Spleen (tissue), 11 donors: ENCODE measurements around the gene KLK14. TPM values are rescaled to one million over a fixed set of nuclear protein-coding genes. Genes with fewer than 3 reads are reported as not detected.

ENCODE experiments used
- DNase-seq: peaks from one replicate; pipeline ENCODE4 v3.0.0-alpha.2; 2020
- H3K27ac ChIP-seq, 8 donors: fragments of 200-600 bp; sonication (generic) in 7 of 8; 1 replicate in 4 of 8; 2 replicates in 4 of 8; pipeline versions ENCODE4 v1.5.0 to v1.8.0; 2016 to 2021; ENCODE audit warnings: inconsistent platforms in 4 of 8, mild to moderate bottlenecking in 4 of 8, moderate library complexity in 1 of 8
- H3K27me3 ChIP-seq, 7 donors: fragments of 200-600 bp; sonication (generic) in 6 of 7; replicated peaks in 1 of 7; 1 replicate in 4 of 7; 2 replicates in 3 of 7; pipeline versions ENCODE4 v1.5.0 to v1.8.0; 2016 to 2021; ENCODE audit warnings: inconsistent platforms in 3 of 7, mild to moderate bottlenecking in 1 of 7
- H3K36me3 ChIP-seq, 6 donors: fragments of 200-600 bp; sonication (generic) in 5 of 6; 1 replicate in 4 of 6; 2 replicates in 2 of 6; pipeline versions ENCODE4 v1.5.0 to v1.8.0; 2016 to 2021; ENCODE audit warnings: inconsistent platforms in 2 of 6
- H3K4me1 ChIP-seq, 6 donors: fragments of 200-600 bp; sonication (generic) in 5 of 6; 1 replicate in 3 of 6; 2 replicates in 3 of 6; pipeline versions ENCODE4 v1.5.0 to v1.8.0; 2016 to 2021; ENCODE audit warnings: inconsistent platforms in 3 of 6
- H3K4me3 ChIP-seq, 8 donors: fragments of 200-600 bp; sonication (generic) in 7 of 8; 1 replicate in 4 of 8; 2 replicates in 4 of 8; pipeline versions ENCODE4 v1.5.0 to v1.8.0; 2016 to 2021; ENCODE audit warnings: inconsistent platforms in 4 of 8, mild to moderate bottlenecking in 4 of 8, moderate library complexity in 2 of 8
- H3K9me3 ChIP-seq, 8 donors: fragments of 200-600 bp; sonication (generic) in 7 of 8; 1 replicate in 4 of 8; 2 replicates in 4 of 8; pipeline versions ENCODE4 v1.5.0 to v1.8.0; 2016 to 2021; ENCODE audit warnings: inconsistent platforms in 4 of 8
- CTCF ChIP-seq, 11 experiments: fragments of 200-600 bp in 7 of 11; fragments of 450-650 bp in 4 of 11; sonication (generic) in 4 of 11; IDR thresholded peaks in 8 of 11; conservative IDR thresholded peaks in 3 of 11; 1 replicate in 7 of 11; 2 replicates in 4 of 11; pipeline versions ENCODE4 v1.4.0 to v1.8.0; 2016 to 2021; ENCODE audit warnings: antibody characterized with exemption in 11 of 11, inconsistent platforms in 4 of 11, mild to moderate bottlenecking in 1 of 11
- POLR2A ChIP-seq, 3 donors: fragments of 450-650 bp; IDR thresholded peaks; one replicate each; pipeline ENCODE4 v1.5.1; 2017; ENCODE audit warnings: antibody characterized with exemption in 3 of 3, mild to moderate bottlenecking in 1 of 3
- POLR2AphosphoS5 ChIP-seq, 3 donors: sonication (generic); formaldehyde crosslinking; IDR thresholded peaks; one replicate each; pipeline ENCODE4 v1.5.1; 2017; ENCODE audit warnings: antibody characterized with exemption in 3 of 3
- WGBS, 5 donors: extraction: QIAGEN DNeasy Blood & Tissue Kit in 3 of 5; methylation state at CpG; one replicate each; pipeline versions ENCODE4 v1.1.5 to v1.1.7; 2013 to 2018; 5-methylcytosine and 5-hydroxymethylcytosine counted together
- intact Hi-C: fragments of 100-400 bp; cut with DNase I; formaldehyde crosslinking; loops from one replicate; pipeline ENCODE4 v1.15.0; 2023; ENCODE audit warnings: low total_unique reads
- polyA plus RNA-seq, 3 donors: library from polyadenylated mRNA; stranded (reverse); fragments of 200-250 nt; gene quantifications; one replicate each; pipeline ENCODE4 v1.2.1, GENCODE V29; 2013
- total RNA-seq, 7 donors: library from RNA; depleted of rRNA in 3 of 7; stranded (reverse); fragments of >200 nt in 3 of 7; fragmentation: NEBNext Ultra II Directional in 4 of 7; extraction: Animal tissue kit (Norgen Biotek cat#: 25700) in 4 of 7; gene quantifications; one replicate each; pipeline versions ENCODE4 v1.1.0 to v1.2.1, GENCODE V29; 2016 to 2021
- donor health status: healthy with polysubstance abuse.
- donor health status: DM: no; HTN: no; CAD: no; lungs with moderate emphysema.
- donor health status: DM: no; HTN: no; CAD: no.
- donor health status: Bipolar disorder and iron deficiency.
- donor health status: healthy.
- donor health status: DM: no; HTN: no; CAD: no.
- donor health status: DM: yes; HTN: yes; CAD: no.

Gene KLK14
- total and polyA plus RNA-seq, 10 donors: 0.12 to 0.63 (median 0.33) TPM; not detected in 5

GRCh38 chr19:51040151-51040550 lies 42.5 kb downstream of the KLK14 start:
- peaks cover 0 to 3% (median 0%) of the 10 kb centered on the region in 8 donors for H3K9me3 ChIP-seq
- H3K36me3 ChIP-seq: no peaks in the 10 kb centered on the region
- no peaks in the 10 kb centered on the region for H3K4me1 ChIP-seq
- TF ChIP-seq CTCF (IDR thresholded peaks at IDR 0.05 in 8 of 11, conservative IDR thresholded peaks at IDR 0.05 in 3 of 11) (no peak), POLR2AphosphoS5 (IDR thresholded peaks at IDR 0.05) (no peak), POLR2A (IDR thresholded peaks at IDR 0.05) (no peak)
- H3K4me3 ChIP-seq: no peak overlapping the region
- 91 to 94% (median 93%) methylated on average over 6 of the region's 6 CpGs for WGBS, 5 donors
- H3K27ac ChIP-seq: no peak overlapping the region
- DNase-seq: no peak
- H3K27me3 ChIP-seq: peaks cover 0 to 7% (median 0%) of the 10 kb centered on the region in 7 donors
- intact Hi-C loops: no loop called here

GRCh38 chr19:51036519-51036918 lies 46.2 kb downstream of the KLK14 start:
- Histone ChIP-seq H3K4me1 (no peaks in the 10 kb centered on the region), H3K27me3 (peaks cover 0 to 42% (median 0%) of the 10 kb centered on the region in 7 donors), H3K9me3 (no peaks in the 10 kb centered on the region), H3K4me3 (no peak overlapping the region), H3K27ac (no peak overlapping the region), H3K36me3 (no peaks in the 10 kb centered on the region)
- intact Hi-C loops: no loop called here
- 43 to 55% (median 51%) methylated on average over 9 of the region's 9 CpGs for WGBS, 5 donors
- DNase-seq: no peak
- no peak for TF ChIP-seq CTCF (IDR thresholded peaks at IDR 0.05 in 8 of 11, conservative IDR thresholded peaks at IDR 0.05 in 3 of 11)
- TF ChIP-seq POLR2AphosphoS5 (IDR thresholded peaks at IDR 0.05): no peak
- no peak for TF ChIP-seq POLR2A (IDR thresholded peaks at IDR 0.05)

GRCh38 chr19:51034704-51035103 lies 48.0 kb downstream of the KLK14 start, which contains the start of gene KLK12:
Gene KLK12 (minus strand): TSS chr19:51035002. CDS start chr19:51034621, 381 bp downstream.
- H3K36me3 ChIP-seq: no peaks in the 10 kb centered on the region
- TF ChIP-seq POLR2AphosphoS5 (IDR thresholded peaks at IDR 0.05) (no peak), CTCF (IDR thresholded peaks at IDR 0.05 in 8 of 11, conservative IDR thresholded peaks at IDR 0.05 in 3 of 11) (no peak), POLR2A (IDR thresholded peaks at IDR 0.05) (no peak)
- H3K4me3 ChIP-seq: no peak within 1 kb of the TSS
- intact Hi-C loops: no loop called here
- WGBS, 5 donors: 48 to 64% (median 56%) methylated on average over 11 of the region's 11 CpGs
- no peaks in the 10 kb centered on the region for H3K9me3 ChIP-seq
- H3K4me1 ChIP-seq: no peaks in the 10 kb centered on the region
- DNase-seq: no peak
- peaks cover 0 to 53% (median 0%) of the 10 kb centered on the region in 7 donors for H3K27me3 ChIP-seq
- no peak within 1 kb of the TSS for H3K27ac ChIP-seq

GRCh38 chr19:51031880-51032225 lies 50.8 kb downstream of the KLK14 start:
- TF ChIP-seq POLR2AphosphoS5 (IDR thresholded peaks at IDR 0.05) (no peak), CTCF (IDR thresholded peaks at IDR 0.05 in 8 of 11, conservative IDR thresholded peaks at IDR 0.05 in 3 of 11) (no peak)
- H3K4me1 ChIP-seq: no peaks in the 10 kb centered on the region
- H3K27ac ChIP-seq: no peak overlapping the region
- no peak for DNase-seq
- intact Hi-C loops: no loop called here
- no peaks in the 10 kb centered on the region for H3K36me3 ChIP-seq
- H3K9me3 ChIP-seq: no peaks in the 10 kb centered on the region
- 86 to 94% (median 90%) methylated on average over 23 to 28 of the region's 28 CpGs for WGBS, 5 donors
- H3K4me3 ChIP-seq: no peak overlapping the region
- H3K27me3 ChIP-seq: peaks cover 0 to 80% (median 3%) of the 10 kb centered on the region in 7 donors
